IMR-90 (cell line): Measurements from ENCODE around the gene ZNF420.

Experiments
- BHLHE40 ChIP-seq: fragments of 150-350 bp; IDR thresholded peaks from 2 replicates; pipeline ENCODE4 v1.6.1; 2016; ENCODE audit warnings: mild to moderate bottlenecking, low read depth, low read length
- CEBPB ChIP-seq: IDR thresholded peaks from 2 replicates; pipeline ENCODE4 v1.6.1; 2012; ENCODE audit warnings: low read depth, low read length, improper control_type of control experiment
- CTCF ChIP-seq: conservative IDR thresholded peaks from 2 replicates; pipeline ENCODE4 v1.5.1; 2012; ENCODE audit warnings: mild to moderate bottlenecking, low read depth, low read length, improper control_type of control experiment
- MXI1 ChIP-seq: IDR thresholded peaks from 2 replicates; pipeline ENCODE4 v1.6.1; 2012; ENCODE audit warnings: low read depth, mild to moderate bottlenecking, low read length, moderate library complexity, borderline replicate concordance
- POLR2A ChIP-seq: IDR thresholded peaks from 2 replicates; pipeline ENCODE4 v1.6.1; 2012; ENCODE audit warnings: mild to moderate bottlenecking, low read depth, low read length
- RFX5 ChIP-seq: IDR thresholded peaks from 2 replicates; pipeline ENCODE4 v1.8.0; 2012; ENCODE audit warnings: low read depth, mild to moderate bottlenecking, low read length, moderate library complexity

- TF ChIP-seq POLR2A (no peak), RFX5 (no peak), BHLHE40 (no peak), MXI1 (no peak), CTCF (no peak), CEBPB (no peak)
Observed at GRCh38 chr19:37059142-37059541, 19.1 kb upstream of the ZNF420 start.
